NCI-H2196 treated with DMSO at 0.1 percent for 48 hours (cell line): ENCODE results near the gene SLC13A4.
"Not testable (repeated sequence)": the region's sequence is repeated elsewhere in the genome, so short reads cannot be mapped to it uniquely, and the experiment has no call there.

ENCODE experiments used
- DNase-seq: peaks from one replicate; lab custom pipeline; 2025; ENCODE audit not compliant: unreplicated experiment; lab: John Stamatoyannopoulos, UW

Gene SLC13A4

GRCh38 chr7:135704074-135704473, 23.9 kb downstream of the SLC13A4 start:
- no peak for DNase-seq

- DNase-seq: no peak
Observed at GRCh38 chr7:135697276-135698049, 30.5 kb downstream of the SLC13A4 start.

GRCh38 chr7:135693558-135693957, 34.4 kb downstream of the SLC13A4 start:
- DNase-seq: no peak

GRCh38 chr7:135692606-135693005, 35.4 kb downstream of the SLC13A4 start:
- not testable (repeated sequence) for DNase-seq

- DNase-seq: no peak
Observed at GRCh38 chr7:135692055-135692454, 35.9 kb downstream of the SLC13A4 start.

GRCh38 chr7:135690566-135690965, 37.4 kb downstream of the SLC13A4 start:
- DNase-seq: no peak

GRCh38 chr7:135687466-135687865, 40.5 kb downstream of the SLC13A4 start:
- DNase-seq: no peak

- no peak for DNase-seq
Observed at GRCh38 chr7:135685306-135686084, 42.5 kb downstream of the SLC13A4 start.

- no peak for DNase-seq
Observed at GRCh38 chr7:135684699-135685098, 43.3 kb downstream of the SLC13A4 start.

GRCh38 chr7:135684136-135684535, 43.9 kb downstream of the SLC13A4 start:
- DNase-seq: no peak

GRCh38 chr7:135683609-135684008, 44.4 kb downstream of the SLC13A4 start:
- DNase-seq: no peak

GRCh38 chr7:135682191-135682590, 45.8 kb downstream of the SLC13A4 start:
- no peak for DNase-seq

GRCh38 chr7:135681762-135682161, 46.2 kb downstream of the SLC13A4 start:
- no peak for DNase-seq

GRCh38 chr7:135678612-135679575, 49.1 kb downstream of the SLC13A4 start:
- DNase-seq: peak; percentile 49

- no peak for DNase-seq
Observed at GRCh38 chr7:135673360-135673706, 54.7 kb downstream of the SLC13A4 start.

GRCh38 chr7:135672560-135673359, 55.2 kb downstream of the SLC13A4 start:
- DNase-seq: peak; percentile 23

GRCh38 chr7:135670179-135670578, 57.8 kb downstream of the SLC13A4 start:
- no peak for DNase-seq

GRCh38 chr7:135669774-135670173, 58.2 kb downstream of the SLC13A4 start:
- no peak for DNase-seq

- DNase-seq: not testable (repeated sequence)
Observed at GRCh38 chr7:135668852-135669395, 59.1 kb downstream of the SLC13A4 start.

- DNase-seq: not testable (repeated sequence)
Observed at GRCh38 chr7:135667626-135668025, 60.4 kb downstream of the SLC13A4 start.
